Cardiac muscle cell (in vitro differentiated cells and primary cell): Measurements from ENCODE around the gene RNF14. TPM values are rescaled to one million over a fixed set of nuclear protein-coding genes. Genes with fewer than 3 reads are reported as not detected.

Experiments used
- DNase-seq, 2 donors: peaks; one replicate each; pipeline versions ENCODE4 v3.0.0 to v3.0.0-alpha.2; 2010 to 2017; ENCODE audit warnings: low read depth in 1 of 2, low spot score in 1 of 2
- H3K27ac ChIP-seq: fragments of 200-600 bp; sonication (generic); 2 replicates; pipeline ENCODE4 v1.5.1; 2016
- H3K27me3 ChIP-seq: fragments of 200-600 bp; sonication (generic); 2 replicates; pipeline ENCODE4 v1.6.0; 2016; ENCODE audit warnings: control low read depth
- H3K36me3 ChIP-seq: fragments of 200-600 bp; sonication (generic); 2 replicates; pipeline ENCODE4 v1.5.1; 2016; ENCODE audit warnings: control low read depth
- H3K4me1 ChIP-seq: fragments of 200-600 bp; sonication (generic); 2 replicates; pipeline ENCODE4 v1.8.1; 2017; ENCODE audit warnings: low read depth, mild to moderate bottlenecking, mixed run types
- H3K4me3 ChIP-seq: fragments of 200-600 bp; sonication (generic); 2 replicates; pipeline ENCODE4 v1.5.1; 2016; ENCODE audit warnings: mild to moderate bottlenecking
- H3K9me3 ChIP-seq: fragments of 200-600 bp; sonication (generic); 2 replicates; pipeline ENCODE4 v1.5.1; 2017; ENCODE audit warnings: low read depth, mild to moderate bottlenecking, control low read depth
- polyA plus RNA-seq: library from polyadenylated mRNA; unstranded; fragments of >200 nt; fragmentation: Nextera tagmentation; extraction: Ambion mirVana; gene quantifications from 2 replicates; pipeline ENCODE4 v1.2.1, GENCODE V29; 2016
- total RNA-seq: library from RNA; depleted of rRNA; stranded (reverse); fragments of >200 nt; gene quantifications from 2 replicates; pipeline ENCODE4 v1.2.3, GENCODE V29; 2016
- TF ChIP-seq, protein P1 (sequence below): IDR thresholded peaks from 2 replicates; pipeline ENCODE4 v1.5.1; 2012; ENCODE audit warnings: low read depth, mild to moderate bottlenecking, low read length

RNF14 gene
- total and polyA plus RNA-seq, 2 experiments from 2014 or later = 35.4 to 69.2 TPM

DNA sequence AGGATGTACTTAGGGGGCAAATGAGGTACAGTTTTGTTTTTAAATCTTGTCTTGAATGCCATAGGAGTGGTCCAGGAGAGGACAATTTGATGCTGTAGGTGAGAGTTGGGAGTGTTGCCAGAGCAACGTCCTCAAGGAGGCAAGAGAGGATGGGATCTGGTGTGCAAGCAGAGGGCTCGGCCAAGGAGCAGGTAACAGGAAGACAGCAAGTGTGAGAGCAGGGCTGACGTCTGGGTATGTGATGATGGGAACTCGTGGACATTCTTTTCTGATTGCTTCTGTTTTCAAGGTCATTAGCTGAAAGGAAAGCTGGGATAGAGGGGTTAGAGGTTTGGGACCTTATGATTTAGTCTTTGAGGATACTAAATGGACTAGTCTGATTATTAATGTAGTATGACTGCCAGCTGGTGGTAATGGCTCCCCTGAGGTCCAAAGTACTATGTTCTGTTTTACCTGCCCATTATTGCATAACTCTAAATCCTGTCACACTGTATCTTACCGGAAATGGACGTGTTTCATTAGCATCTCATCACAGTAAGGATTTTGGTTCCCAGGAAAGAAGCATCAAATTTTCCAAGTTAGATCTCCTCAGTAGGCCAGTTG lies 28.6 kb downstream of the RNF14 start:
- Histone ChIP-seq H3K36me3 (peaks cover 17% of the 10 kb centered on the region), H3K27me3 (no peaks in the 10 kb centered on the region), H3K4me3 (no peak overlapping the region), H3K9me3 (no peaks in the 10 kb centered on the region), H3K27ac (no peak overlapping the region), H3K4me1 (peaks cover 6% of the 10 kb centered on the region)
- TF ChIP-seq, protein P1, sequence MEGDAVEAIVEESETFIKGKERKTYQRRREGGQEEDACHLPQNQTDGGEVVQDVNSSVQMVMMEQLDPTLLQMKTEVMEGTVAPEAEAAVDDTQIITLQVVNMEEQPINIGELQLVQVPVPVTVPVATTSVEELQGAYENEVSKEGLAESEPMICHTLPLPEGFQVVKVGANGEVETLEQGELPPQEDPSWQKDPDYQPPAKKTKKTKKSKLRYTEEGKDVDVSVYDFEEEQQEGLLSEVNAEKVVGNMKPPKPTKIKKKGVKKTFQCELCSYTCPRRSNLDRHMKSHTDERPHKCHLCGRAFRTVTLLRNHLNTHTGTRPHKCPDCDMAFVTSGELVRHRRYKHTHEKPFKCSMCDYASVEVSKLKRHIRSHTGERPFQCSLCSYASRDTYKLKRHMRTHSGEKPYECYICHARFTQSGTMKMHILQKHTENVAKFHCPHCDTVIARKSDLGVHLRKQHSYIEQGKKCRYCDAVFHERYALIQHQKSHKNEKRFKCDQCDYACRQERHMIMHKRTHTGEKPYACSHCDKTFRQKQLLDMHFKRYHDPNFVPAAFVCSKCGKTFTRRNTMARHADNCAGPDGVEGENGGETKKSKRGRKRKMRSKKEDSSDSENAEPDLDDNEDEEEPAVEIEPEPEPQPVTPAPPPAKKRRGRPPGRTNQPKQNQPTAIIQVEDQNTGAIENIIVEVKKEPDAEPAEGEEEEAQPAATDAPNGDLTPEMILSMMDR = no peak
- no peak for DNase-seq

GRCh38 chr5:142000173-142000572 lies 31.3 kb downstream of the RNF14 start:
- H3K27me3 ChIP-seq = no peaks in the 10 kb centered on the region
- H3K36me3 ChIP-seq = peaks cover 30% of the 10 kb centered on the region
- H3K9me3 ChIP-seq = no peaks in the 10 kb centered on the region
- TF ChIP-seq, protein P1 = no peak
- H3K4me3 ChIP-seq = no peak overlapping the region
- H3K4me1 ChIP-seq = no peaks in the 10 kb centered on the region
- no peak for DNase-seq
- no peak overlapping the region for H3K27ac ChIP-seq

- Histone ChIP-seq H3K9me3 (no peaks in the 10 kb centered on the region), H3K36me3 (peaks cover 30% of the 10 kb centered on the region), H3K27me3 (no peaks in the 10 kb centered on the region), H3K4me3 (no peak overlapping the region), H3K27ac (peak overlapping the region; percentile 60), H3K4me1 (no peaks in the 10 kb centered on the region)
- DNase-seq = peak; percentile 23 to 32
- TF ChIP-seq, protein P1 = peak; percentile 27
These were observed 32.0 kb downstream of the RNF14 start for GRCh38 chr5:142000704-142001484.

DNA sequence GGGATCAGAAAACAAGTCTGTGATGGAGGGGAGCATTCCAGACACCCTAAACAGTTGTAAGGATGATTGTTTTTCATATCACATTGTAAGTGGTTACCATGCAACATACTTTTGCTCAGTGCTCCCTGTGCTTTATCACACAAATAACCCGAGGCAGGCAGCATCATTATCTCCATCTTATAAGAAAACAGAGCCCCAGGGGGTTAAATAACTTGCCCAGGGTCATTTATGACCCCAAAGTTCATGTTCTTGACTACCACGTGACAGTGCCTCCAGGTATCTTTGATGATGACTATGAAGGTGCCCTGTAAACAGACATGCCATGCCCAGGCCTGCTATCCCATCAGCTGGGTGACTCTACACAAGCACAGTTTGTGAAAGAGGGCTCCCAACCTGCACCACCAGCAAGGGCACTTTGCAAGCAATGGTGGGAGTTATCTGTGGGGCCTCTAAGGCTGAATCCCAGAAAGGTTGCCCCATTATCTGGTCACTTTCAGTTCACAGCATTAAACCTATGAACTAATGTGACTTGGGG lies 34.4 kb downstream of the RNF14 start:
- TF ChIP-seq, protein P1 = no peak
- no peaks in the 10 kb centered on the region for H3K4me1 ChIP-seq
- H3K27me3 ChIP-seq = no peaks in the 10 kb centered on the region
- no peak for DNase-seq
- H3K4me3 ChIP-seq = no peak overlapping the region
- no peak overlapping the region for H3K27ac ChIP-seq
- peaks cover 30% of the 10 kb centered on the region for H3K36me3 ChIP-seq
- H3K9me3 ChIP-seq = no peaks in the 10 kb centered on the region

DNA sequence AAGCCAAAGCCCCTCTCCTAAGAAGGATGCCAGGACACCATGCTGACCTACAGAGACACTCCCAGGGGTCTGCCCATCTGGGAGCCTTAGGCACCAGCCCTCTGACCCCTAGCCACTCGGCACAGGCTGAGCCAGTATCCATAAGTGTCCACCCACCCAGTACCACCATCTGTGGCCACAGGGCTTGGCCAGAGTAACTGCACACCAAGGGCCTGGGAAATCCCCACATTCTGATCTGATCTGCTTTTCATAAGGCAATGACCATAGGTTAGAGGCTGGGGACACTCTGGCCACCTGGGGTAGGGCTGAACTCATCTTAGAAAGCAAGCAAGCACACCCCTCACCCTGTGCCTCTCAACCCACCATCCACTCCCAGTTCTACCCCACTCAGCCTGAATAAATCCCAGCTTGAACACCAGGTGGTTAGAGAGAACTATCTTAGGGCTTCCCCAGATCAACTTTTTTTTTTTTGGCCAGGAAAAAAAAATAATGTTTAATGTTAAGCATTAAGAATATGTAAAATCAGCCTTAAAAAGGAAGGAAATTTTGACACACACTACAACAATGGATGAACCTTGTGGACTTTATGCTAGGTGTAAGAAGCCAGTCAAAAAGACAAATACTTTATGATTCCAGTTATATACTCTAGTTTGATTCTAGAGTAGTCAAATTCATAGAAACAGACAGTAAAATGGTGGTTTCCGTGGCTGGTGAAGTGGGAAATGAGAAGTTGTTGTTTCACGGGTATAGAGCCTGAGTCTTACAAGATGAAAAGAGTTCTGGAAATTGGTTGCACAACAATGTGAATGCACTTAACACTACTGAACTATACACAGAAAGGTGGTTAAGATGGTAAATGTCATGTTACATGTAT lies 37.7 kb downstream of the RNF14 start:
- TF ChIP-seq, protein P1 = no peak
- peaks cover 25% of the 10 kb centered on the region for H3K36me3 ChIP-seq
- no peak for DNase-seq
- no peak overlapping the region for H3K27ac ChIP-seq
- H3K4me1 ChIP-seq = no peaks in the 10 kb centered on the region
- H3K9me3 ChIP-seq = no peaks in the 10 kb centered on the region
- no peak overlapping the region for H3K4me3 ChIP-seq
- no peaks in the 10 kb centered on the region for H3K27me3 ChIP-seq
